Activated CD4-positive, alpha-beta T cell treated with anti-CD3 and anti-CD28 coated beads for 1 hour (primary cell): ENCODE data around the gene ADAD2.

Experiments used
- DNase-seq: peaks from one replicate; pipeline ENCODE4 v3.0.0-alpha.2; 2020

ADAD2 gene

DNA sequence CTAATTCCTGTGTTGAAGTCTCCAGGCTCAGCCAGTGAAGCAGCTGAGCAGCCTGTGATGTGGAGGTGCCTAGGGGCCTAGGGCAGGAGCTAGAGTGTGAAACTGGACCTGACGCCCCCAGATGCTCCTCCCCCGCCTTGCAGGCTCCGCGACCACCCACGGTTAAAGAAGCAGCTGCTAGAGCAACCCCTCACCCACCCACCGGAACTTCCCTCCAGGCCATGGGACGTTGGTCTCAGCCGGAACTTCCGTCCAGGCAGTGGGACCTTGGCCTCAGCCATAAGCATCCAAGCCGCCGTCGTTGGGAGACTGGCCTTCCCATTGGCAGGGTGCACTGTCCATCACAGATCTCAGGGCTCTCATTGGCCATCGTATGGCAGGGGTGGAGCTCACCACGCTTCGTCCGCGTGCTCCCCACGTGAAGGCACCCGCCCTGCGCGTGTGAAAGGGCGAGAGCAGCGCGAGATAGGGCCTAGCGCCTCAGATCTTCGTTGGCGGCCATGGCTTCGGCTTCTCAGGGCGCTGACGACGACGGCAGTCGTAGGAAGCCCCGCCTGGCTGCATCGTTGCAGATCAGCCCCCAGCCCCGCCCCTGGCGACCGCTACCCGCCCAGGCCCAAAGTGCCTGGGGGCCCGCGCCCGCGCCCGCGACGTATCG is at the start of gene ADAD2:
Gene ADAD2, plus strand, starts transcription at position 427 of the 658 bp plus-strand sequence. Its CDS starts 74 bp downstream, at position 501.
- no peak for DNase-seq

- DNase-seq, result no peak
These were observed 47.9 kb upstream of the ADAD2 start for GRCh38 chr16:84143081-84143480.

GRCh38 chr16:84143784-84144199 is 47.2 kb upstream of the ADAD2 start:
- DNase-seq, result no peak

DNA sequence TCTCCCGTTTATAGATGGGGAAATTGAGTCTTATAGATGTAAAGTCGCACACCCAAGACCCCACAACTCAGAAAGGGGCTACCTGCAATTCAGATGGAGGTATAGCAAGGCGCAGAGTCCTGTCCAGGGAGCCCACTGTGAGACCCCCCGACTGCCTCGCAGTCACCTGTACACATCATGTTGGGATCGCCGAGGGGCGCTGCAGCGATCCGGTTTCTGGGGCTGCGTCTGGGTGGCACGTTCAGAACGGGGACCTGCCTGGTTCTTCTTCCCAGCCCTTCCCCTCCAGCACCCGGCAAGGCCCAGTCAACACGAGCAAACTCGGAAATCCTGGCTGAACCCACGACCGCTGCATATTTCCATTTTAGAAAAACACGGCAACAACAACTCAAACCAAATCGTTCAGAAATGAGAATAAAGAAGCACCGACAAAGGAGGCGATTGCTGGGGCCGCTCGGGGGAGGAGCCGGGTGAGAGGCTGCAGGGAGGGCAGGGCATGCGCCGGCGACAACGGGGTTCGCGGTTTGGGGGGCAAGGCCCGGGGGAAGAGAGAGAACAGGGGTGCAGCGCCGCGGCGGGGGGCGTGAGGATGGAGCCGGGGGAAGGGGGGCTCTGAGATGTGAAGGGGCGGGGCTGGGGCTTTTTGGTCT is 46.6 kb upstream of the ADAD2 start:
- peak; percentile 11 for DNase-seq

DNA sequence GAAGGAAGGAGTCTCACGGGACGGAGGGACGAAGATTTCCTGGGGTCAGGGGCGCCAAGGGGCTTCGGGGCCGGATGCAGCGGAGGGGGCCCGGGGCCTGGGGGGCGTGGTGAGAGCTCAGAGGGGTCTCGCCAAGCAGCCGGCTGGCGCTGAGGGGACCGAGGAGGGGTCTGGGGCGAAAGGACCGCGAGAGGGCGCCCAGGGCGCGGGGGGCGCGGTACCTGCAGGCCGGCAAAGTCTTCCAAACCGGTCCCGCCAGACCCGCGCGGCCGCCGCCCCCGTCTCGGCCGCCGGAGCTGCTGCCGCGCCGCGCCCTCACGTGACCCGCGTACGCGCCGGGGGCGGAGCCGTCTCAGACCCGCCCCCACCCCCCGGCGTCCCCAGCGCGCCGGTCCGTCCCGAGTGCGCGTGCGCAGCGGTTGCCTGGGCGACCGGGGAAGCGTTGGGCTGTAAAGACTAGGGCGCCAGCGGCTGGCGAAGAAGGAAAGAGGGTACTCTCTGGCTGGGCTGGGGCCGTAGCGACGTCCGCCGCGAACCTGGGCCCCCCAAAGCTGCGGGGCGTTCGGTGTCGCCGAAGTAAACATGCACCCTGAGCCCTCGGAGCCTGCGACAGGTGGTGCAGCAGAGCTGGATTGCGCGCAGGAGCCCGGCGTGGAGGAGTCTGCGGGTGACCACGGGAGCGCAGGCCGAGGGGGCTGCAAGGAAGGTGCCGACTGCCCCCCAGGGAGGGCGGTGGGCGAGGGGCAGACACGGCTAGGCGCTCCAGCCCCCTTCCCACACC is 45.9 kb upstream of the ADAD2 start, which contains the start of the genes DNAAF1 and HSDL1:
Gene DNAAF1, plus strand, starts transcription at position 450 of the 781 bp plus-strand sequence. Its CDS starts 133 bp downstream, at position 583.
Gene HSDL1, minus strand, starts transcription at position 319 of the 781 bp plus-strand sequence. CDS start 13,856 bp downstream, outside the sequence.
- DNase-seq, result peak; percentile 94

- DNase-seq, result no peak
These were observed 40.0 kb upstream of the ADAD2 start for GRCh38 chr16:84150926-84151325.

DNA sequence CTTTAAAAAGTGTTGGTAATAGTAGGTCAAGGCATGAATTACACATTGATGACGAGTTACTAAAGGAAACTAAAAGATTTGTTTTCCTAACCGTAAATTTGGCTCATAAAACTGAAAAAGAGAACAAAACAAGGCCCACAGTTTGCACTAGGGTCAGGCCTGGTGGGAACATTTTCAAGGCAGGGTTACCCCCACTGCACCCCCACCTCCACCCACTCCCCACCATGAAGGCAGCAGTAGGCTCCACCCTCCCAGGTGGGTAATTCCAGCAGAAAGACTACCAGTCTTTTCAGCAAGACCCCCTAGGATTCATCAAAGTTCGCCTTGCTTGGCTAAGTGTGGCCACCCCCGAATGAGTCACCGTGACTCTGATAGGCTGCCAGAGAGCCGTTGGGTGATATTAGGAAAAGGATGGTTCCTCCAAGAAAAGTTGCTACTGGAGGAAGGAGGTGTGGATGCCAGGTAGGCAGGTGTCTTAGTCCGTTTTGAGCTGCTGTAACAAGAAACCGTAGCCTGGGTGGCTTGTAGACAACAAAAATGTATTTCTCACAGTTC is 37.2 kb upstream of the ADAD2 start:
- DNase-seq, result no peak

GRCh38 chr16:84155226-84155625 is 35.7 kb upstream of the ADAD2 start:
- DNase-seq, result no peak

DNA sequence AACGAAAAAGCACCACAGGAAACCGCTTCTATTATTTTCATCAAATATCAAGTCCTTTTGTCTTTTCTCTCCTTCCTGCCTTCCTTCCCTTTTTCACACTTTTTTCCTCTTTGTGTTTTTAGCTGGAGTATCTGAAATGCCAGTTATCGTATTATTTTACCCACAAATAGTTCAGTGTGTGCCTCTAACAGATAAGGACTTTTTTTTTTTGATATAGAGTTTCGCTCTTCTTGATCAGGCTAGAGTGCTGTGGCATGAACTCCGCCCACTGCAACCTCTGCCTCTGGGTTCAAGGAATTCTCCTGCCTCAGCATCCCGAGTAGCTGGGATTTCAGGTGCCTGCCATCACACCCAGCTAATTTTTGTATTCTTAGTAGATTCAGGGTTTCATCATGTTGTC is 35.2 kb upstream of the ADAD2 start:
- no peak for DNase-seq

DNA sequence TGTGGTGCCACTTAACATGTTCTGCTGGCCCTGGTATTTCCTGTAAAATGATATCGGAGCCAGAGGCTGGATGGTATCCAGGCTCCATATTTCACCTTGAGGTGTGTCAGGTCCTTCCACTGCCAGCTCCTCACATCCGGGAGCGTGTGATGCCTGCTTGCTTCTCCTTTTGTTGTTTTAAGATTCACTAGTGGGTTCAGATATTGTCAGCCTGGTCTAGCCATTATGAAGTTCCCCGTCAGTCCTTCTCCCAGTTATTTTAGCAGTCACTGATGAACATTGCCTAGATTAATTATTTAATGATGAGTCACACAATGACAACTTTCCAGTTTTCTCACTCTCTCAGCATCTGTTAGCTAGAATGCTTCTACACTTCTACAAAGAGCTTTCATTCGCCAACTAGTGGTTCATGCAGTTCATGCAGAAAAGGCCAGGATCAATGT is 34.6 kb upstream of the ADAD2 start:
- no peak for DNase-seq

DNA sequence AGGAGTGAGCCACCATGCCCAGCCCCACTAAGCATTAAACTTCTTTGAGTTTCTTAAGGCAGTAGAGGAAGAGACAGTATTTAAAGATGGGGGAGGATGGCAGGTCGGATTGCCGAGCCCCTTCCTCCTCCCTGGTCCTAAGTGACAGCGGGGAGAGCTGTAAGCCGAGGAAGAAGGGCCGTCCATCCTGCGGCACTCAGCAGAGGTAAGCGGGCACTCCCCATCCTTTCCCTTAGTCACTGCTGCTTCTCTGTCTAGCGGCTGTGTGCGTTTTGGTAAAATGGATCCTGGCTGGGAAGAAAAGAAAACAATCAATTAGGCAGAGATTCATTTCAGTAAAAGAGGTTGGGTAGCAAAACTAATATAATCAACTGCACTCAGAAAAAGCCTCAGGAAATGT is 31.9 kb upstream of the ADAD2 start:
- DNase-seq, result no peak

DNA sequence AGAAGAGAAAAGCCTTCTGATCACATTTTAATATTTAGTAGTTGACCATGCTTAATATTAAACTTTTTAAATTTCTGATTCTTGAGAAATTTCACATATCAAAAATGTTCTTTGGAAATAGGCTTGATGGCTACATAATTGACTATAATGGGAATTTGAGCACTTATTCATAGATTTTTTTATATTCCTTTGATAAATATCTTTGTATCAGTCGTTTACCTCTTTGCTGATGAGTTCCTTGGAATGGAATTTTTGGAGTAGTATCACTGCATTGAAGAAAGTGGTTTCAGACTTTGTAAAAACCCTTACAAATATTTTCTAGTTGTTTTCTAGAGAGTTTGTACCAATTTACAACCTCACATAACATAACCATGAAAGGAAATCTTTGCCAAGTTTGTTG is 31.2 kb upstream of the ADAD2 start:
- DNase-seq, result no peak

DNA sequence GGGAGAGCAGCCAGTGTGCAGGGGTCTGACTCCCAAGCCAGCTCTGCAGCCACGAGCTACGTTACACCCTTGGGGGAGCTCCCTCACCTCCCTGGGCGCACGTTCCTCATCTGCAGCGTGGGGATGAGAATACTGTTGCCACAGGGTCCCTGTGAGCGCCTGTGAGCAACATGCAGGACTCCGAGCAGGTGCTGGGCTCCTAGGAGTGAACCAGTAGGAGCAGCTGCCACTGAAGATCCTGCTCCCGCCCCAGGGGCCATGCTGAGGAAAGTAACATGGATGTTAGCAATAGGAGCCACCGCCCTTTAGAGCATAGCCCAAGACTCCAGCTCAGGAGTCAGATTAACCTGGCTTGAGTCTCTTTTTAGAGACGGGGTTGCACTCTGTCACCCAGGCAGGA is 29.9 kb upstream of the ADAD2 start:
- no peak for DNase-seq

DNA sequence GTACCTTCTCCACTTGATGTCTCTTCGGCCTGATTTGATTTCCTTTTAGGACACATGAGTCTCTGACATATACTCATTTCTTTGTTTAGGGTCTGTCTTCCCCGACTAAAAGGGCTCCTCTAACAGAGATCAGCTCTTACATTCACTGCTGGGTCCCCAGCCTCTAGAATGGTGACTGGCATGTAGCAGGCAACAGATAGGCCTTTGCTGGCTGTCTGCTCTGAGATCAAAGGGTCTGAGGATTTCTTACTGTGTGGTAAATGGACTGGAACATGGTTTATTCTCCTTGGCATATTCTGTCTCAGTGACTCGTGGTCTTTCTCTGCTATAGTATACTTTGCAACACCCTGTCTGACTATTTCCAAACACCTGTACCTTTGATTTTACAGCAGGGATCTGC is 29.2 kb upstream of the ADAD2 start:
- no peak for DNase-seq

GRCh38 chr16:84165746-84166145 is 25.2 kb upstream of the ADAD2 start:
- DNase-seq, result no peak

DNA sequence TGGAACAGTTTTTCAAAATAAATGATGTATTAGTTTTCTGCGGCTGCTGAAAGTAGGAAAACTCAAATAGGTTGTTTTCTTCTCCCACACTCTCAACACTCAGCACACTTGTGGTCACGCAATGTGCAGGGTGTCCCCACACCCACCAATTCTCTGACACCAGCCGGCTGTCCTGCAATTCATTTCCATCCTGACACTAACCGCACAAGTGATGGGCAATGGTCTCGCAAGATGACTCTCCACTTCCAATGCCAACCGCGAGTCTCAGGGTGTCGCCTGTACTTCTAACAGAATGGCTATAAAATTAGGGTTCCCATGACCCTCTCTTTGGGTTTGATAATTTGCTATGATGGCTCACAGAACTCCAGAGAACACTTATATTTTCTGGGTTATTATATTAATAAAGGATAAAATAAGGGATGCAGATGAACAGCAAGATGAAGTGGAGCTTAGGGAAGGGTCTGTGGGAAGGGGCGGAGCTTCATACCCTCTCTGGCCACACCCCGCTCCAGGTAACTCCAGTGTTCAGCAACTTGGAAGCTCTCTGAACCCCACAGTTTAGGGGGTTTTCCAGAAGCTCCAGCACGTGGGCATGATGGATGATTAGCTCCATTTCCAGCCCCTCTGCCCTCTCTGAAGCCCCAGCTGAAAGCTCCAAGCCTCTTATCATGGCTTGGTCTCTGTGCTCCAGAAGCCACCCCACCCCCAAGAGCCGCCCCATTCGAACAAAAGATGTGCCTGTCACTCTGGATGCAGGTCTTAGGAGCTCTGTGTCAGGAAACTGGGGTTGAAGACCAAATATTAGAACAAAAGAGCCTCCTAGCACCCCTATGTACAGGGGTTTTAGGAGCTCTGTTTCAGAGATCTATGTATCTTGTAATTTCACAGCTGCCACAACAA is 23.9 kb upstream of the ADAD2 start:
- DNase-seq, result no peak

GRCh38 chr16:84169765-84170310 is 21.1 kb upstream of the ADAD2 start:
- no peak for DNase-seq

- DNase-seq, result no peak
These were observed 16.6 kb upstream of the ADAD2 start for GRCh38 chr16:84174396-84174795.

GRCh38 chr16:84175350-84176081 is 15.4 kb upstream of the ADAD2 start:
- DNase-seq, result peak; percentile 51

DNA sequence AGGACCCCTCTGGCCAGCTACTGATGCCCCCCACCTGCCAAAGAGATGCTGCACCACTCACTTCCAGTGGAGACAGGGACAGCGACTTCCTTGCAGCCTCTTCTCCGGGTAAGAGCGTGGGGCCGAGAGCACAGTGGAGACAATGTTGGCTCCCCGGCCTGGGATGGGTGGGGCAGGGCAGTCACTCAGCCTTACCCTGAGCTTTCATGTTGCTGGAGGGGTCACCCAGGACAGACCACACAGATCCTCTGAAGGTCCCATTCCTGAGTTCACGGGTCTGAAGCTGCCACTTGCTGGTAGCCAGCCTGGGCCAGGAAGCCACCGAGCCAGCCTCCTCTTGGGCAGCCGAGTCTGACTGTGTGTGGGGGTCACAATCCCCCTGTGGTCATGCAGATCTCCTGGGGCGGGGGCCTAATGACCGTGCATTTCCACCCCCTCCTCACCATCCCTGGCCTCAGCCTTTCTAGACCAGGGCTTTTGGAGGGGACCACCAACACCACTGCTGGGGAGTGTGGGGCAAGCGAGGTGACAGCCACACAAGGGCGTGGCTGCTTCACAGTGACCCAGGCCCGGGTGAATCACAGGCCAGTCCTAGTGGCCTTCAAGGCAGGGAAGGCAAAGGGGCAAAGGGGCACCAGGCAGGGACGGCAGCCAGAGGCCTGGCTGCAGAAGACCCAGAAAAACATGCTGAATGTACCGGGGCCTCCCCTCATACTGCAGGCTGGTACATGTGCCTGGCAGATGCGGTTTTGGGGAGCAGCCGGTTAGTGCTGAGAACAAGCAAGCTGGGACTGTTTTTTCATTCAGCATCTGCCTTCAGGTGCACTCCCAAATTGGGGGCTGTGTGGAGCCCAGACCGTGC is 14.5 kb upstream of the ADAD2 start:
- DNase-seq, result no peak
